CMK (cell line): Measurements from ENCODE around the gene POLR2L.
A peak's percentile ranks its signal among the peaks of the same experiment; 100 is the strongest.

Experiments
- DNase-seq: peaks from one replicate; pipeline ENCODE4 v3.0.0-alpha.2; 2010; ENCODE audit warnings: low read depth

POLR2L gene

DNA sequence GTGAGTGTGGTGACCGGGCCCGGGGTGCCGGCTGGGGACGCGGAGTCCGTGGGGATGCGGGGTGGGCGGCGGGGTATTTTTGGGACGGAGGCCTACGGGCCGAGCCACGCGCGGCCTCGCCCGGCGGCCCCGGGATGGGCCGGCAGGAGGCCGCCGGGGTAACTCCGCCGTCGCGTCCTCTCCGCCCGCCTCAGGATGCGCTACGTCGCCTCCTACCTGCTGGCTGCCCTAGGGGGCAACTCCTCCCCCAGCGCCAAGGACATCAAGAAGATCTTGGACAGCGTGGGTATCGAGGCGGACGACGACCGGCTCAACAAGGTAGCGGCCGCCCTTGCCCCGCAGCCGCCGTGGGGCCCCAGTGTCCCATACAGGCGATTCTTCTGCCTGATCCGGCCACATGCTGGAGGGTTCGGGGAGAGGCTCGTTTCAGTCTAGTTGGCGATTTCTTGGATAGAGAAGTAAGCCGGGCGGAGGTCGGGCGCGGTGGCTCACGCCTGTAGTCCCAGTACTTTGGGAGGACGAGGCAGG lies 32.2 kb downstream of the POLR2L start:
- DNase-seq, result no peak

DNA sequence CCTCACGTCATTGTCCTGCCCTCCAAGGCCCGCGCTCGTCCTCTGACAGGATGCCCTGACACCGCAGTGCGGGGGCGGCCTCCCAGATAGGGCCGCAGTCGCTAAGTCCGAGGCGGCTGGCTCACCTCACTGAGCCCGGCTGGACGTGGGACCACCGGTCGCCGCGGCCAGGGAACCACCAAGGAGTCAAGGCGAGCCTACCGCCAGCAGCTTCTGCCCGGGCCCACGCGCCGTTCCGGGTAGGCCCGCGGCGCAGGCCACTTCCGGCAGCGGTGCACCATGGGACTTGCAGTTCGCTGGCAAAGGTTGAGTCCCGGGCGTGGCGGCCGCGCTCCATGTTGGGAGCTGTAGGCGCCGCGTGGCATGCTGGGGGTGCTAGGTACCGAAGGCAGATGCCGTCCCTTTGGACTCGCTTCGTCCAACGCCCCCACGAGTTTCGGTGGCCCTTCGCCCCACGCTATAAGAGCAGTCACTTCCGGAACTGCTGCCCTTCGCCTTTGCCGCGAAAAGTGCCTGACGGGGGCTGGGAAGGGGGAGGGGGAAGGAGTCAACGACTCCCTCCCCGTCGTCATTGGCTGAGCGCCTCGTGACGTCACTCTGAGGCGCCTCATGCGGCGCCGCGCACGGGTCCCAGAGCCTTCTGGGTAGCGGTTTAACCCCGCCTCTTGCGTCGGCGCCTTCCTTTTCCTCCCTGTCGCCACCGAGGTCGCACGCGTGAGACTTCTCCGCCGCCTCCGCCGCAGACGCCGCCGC lies 32.9 kb downstream of the POLR2L start, which contains the start of gene RPLP2:
RPLP2 (plus strand) TSS at position 681 of the 753 bp plus-strand sequence. CDS start 268 bp downstream, outside the sequence.
- DNase-seq, result peak; percentile 83

DNA sequence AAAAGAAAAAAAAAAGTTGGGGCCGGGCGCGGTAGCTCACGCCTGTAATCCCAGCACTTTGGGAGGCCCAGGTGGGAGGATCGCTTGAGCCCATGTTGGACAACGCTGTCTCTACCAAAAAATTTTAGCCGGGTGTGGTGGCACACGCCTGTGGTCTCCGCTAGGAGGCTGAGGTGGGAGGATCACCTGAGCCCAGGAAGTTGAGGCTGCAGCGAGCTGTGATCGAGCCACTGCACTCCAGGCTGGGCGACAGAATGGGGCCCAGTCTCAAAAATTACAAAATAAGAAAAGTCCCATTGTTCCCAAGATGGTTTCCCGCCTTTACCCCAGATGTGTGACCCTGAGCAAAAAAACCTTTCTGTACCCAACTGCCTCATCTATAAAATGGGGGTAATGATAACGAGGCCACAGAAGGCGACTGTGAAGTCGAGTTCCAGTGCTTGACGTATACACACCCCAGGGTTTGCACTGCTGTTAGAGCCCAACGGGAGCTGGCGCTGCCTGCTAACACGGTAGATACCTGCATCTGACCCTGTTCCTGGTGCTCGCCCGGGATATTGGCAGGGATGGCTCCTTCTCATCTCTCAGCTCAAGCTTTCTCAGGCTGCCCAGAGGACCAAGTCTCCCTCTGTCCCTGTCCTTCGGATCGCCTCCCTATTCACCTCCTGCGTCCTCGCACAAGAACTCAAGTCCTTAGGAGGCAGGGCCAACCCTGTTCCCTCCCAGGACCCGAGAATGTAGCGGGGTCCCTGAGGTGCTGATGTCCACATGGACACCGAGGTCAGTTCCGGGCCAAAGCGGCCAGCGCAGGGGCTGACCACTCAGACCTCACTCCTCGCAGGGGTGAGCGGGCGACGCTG lies 33.7 kb downstream of the POLR2L start:
- no peak for DNase-seq

GRCh38 chr11:804599-804964 lies 37.7 kb downstream of the POLR2L start:
- DNase-seq, result no peak

DNA sequence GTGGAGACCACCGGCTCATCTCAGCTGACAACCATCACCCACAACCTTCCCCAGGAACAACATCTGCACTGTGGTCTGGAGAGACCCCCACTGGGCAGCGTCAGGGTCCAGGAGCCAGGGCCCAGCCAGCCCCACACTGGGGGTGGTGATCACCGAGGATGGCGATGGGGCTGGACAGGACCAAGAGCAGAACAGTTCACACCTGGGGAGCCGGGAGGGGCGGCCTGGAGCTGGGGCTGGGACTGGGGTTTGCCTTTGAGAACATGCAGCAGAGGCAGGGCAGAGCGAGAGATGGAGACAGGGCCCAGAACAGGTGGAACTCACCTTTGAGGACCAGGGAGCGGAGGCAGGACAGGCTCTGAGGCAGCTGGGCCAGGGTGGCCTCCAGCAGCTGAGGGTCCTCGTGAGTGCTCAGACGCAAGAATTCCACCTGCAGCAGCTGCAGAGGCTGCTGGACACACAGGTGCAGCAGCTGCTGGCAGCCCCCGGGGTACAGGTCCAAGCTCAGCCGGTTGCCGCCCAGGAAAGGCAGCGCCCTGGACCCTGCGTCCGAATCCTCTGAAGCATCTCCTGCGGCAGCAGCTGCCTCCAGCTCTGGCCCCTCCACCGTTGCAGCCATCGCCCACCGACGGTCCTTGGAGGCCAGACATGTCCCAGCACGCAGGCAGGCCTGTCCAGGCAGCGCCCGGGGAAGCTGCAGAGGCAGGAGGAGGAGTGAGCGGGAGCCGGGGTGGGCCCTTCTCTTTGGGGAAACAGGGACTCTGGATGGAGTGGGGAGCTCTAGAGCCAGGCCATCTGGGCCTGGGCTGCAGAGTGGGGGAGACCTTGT lies 38.3 kb downstream of the POLR2L start:
- DNase-seq, result no peak

DNA sequence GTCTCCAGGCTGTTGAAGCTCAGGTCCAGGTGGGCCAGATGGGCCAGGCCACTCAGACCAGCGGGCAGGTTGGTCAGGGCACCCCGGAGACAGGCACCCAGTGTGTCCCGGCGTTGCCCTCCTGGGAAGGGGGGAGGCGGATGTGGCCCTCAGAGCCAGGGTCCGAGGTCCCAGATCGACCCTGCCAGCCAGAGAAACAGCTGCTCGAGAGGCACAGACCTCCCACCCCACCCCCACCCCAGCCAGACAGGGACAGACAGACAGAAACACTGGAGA lies 38.9 kb downstream of the POLR2L start:
- no peak for DNase-seq

DNA sequence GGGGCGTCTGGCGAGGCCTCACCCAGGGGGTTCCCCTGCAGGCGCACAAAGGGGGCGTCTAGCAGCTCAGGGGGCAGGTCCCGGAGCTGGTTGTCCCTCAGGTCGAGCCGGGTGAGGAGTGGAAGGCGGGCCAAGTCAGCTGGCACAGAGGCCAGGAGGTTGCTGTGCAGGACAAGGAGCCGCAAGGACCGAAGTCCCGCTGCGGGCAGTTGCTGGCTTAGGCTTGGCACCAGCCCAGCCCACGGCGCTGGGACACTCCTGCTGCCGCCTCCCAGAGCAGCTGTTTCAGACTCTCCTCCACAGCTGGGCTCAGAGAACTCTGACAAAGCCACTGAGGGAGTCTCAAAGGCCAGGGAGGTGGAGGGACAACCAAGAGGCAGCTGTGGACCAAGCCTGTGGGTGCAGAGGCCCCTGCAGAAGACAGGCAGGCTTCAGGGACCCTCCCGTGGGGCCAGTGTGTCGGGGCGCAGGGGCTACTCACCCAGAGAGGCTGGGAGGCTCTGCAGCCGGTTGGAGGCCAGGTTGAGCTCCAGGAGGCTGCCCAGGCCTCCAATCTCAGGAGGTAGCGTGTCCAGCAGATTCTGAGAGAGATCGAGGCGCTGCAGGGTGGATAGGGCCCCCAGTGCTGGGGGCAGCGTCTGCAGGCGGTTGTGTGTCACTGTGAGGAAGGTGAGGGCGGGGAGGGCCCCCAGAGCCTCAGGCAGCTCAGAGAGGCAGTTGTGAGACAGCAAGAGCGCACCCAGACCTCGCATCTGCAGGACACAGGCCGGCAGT lies 39.4 kb downstream of the POLR2L start:
- DNase-seq, result no peak

DNA sequence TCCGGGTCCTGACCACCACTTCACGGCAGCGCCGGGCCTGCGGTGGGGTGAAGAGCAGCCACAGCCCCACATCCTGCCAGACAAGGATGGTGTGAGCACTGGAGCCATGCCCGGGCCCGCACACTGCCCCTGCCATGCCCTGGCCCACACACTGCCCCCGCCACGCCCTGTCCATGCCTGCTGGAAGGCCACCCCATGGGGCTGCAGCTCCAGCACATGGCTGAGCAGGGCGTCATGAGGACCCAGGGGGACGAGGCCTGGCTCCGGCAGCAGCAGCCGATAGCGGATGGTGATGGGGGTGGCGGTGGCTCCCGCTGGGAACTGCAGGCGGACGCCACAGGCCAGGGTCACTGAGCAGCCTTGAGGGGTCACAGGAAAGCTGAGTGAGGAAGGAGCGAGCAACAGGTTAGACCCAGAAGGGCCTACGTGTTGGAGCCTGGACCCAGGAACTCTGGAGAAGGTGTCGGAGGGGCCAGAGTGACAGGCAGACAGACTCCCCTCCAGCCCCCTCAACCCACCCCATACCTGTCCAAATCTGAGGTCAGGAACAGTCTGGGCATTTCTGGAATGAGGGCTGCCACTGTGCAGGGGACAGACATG lies 40.2 kb downstream of the POLR2L start:
- DNase-seq, result no peak

GRCh38 chr11:801097-801780 lies 41.1 kb downstream of the POLR2L start:
- no peak for DNase-seq

- no peak for DNase-seq
Observed at GRCh38 chr11:800473-800872, 41.9 kb downstream of the POLR2L start.

DNA sequence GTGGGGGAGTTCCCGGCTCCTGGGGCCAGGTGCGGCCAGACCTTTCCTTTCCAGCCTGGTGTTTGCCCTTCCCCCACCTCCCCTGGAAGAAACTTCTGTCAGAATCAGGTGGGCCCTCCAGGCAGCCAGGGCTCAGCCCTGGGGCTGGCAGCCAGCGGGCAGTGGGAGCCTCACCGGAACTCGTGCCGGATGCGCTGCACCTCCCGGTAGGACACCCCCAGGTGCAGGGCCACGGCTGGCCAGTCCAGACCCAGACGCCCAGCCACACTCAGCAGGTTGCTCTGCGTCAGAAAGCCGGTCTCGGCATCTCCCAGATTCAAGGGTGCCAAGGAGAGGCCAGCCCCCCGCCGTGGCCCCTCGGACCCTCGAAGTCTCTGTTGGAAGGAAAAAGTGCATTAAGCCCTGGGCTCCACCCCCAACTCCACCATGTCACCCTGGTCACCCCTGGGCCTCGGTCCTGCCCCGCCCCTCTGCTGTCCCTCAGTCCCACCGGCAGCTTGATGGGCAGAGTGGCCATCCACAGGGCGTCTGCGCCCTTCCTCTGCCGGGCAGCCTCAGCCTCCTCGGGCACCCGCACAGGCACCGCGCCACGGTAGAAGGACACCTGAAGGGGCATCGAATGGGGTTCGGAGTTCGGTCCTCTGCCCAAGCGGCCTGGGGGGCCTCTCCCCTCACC lies 42.5 kb downstream of the POLR2L start:
- DNase-seq, result no peak

DNA sequence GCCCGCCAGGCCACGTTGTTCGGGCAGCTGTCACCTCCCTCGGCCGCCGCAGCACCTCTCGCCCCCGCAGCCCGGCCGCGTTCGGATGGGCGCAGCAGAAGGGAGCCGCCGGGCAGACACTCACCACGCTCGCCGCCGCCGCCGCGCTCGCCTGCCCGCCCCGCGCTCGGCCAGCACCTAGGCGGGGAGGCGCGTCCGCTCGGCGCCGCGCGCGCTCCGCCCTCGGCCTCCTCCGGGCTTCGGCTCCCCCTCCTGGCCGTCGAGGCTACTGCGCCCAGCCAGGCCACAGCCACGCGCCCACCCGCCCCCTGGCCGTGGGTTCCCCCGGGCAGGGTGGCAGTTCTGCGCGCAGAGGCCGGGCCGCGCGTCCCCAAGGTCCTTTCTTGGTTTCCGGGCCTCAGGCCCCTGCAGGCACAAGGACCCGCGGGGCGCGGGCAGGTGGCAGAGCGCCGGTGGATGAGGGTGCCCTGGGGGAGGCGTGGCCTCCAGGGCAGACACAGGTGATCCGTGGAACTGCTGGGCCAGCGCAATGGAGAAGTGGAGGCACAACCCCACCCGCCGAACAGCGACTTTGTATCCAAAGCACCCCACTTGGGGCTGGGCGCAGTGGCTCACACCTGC lies 44.1 kb downstream of the POLR2L start, which contains the start of gene SLC25A22:
SLC25A22 (minus strand) TSS at position 189 of the 621 bp plus-strand sequence. CDS start 3,275 bp downstream, outside the sequence.
- no peak for DNase-seq

- DNase-seq, result no peak
Observed at GRCh38 chr11:797296-798092, 44.8 kb downstream of the POLR2L start.

DNA sequence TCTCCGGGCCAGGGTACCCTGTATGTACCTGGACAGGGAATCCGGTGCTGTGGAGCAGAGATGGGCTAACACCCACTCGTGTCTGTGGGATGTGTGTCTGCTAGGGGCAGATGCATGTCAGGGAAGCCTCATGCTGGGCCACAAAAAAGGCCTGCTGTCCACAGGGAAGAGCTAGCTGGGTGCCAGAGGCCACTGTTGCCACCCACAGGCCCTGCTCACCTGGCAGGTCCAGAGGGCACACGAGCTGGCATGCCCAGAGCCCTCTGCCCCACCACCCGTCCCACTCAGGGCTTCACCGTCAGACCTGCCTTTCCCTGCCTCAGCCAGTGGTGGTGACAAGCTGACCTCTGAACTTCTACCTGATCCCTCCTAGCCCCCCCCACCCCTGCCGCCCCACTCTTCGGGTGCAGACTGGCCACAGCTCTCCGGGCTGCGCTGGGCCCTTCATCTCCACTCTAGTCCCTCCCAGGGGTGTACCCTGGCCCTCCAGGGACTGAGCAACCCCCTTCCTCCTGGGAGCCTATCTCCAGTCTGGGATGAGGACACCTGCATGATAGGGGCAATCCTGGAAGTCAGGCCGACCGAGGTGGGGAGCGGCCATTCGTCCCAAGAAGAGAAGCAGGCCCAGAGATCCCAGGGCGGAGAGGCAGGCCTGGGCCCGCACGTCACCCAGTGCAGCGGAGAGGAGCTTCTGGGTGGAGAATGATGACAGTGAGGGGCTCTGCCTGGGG lies 45.6 kb downstream of the POLR2L start:
- DNase-seq, result no peak

- no peak for DNase-seq
Observed at GRCh38 chr11:795634-796564, 46.4 kb downstream of the POLR2L start.

DNA sequence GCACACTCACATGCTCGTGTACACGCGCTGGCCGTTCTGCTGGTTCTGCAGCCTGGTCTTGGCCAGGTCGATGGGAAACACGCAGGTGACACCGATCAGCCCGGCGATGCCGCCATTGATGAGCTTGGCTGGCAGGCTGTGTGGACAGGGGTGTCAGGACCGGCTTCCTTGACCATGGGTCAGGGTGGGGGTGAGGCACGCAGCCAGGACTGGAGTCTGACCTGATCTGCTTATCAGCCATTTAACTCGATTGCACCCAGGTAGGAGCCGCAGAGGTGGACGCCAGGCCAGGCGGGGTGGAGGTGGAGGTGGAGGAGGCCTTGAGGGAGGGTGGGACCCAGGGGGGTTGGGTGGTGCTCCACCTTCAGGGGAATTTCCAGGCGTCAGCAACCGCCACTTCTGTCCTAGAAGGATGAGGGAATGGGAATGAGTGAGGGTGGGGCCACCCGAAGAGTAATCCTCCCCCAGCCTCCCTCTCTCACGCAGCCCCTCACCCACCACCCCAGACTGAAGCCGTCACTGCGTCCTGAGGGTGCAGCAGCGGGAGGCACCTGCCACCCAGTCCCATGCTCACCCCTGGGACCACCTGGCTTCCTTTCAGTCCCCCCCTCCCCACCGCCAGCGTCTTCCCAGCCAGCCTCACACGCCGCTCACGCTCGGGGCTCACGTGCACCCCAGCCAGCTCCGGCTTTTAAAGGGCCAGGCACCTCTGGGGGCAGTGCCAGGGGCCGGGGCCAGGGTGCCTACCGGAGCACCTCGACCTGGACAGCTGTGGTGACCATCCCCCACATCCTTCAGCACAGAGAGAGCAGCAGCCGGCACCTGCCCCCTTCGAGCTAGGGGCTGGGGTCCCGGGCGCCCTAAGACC lies 47.3 kb downstream of the POLR2L start:
- DNase-seq, result no peak
